ENCODE data around the gene MRM1. TPM values are rescaled to one million over a fixed set of nuclear protein-coding genes. Genes with fewer than 3 reads are reported as not detected.

Gene MRM1
- total RNA-seq, 2 donors from 2014 or later: 6.2 to 26.5 TPM

DNA sequence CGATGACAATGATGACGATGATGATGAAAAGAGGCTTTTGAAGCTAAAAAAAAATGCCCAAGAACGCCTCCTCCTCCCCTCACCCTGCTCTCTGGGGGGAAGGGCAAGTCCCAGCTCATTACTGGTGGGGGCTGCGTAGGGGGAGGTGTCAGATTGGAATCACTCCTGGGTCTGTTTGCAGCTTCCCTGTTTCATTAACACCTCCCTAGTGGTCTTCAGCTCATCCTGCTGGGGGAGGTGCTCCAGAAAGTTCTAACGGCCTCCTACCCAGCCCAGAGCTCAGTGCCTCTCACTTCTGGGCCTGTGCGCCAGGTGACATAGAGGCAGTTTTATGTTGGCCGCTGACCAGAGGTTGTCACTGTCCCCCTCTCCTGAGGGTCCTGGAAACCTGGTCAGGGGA, 12.7 kb downstream of the MRM1 start:
- DNase-seq: no peak
- Histone ChIP-seq H3K9ac (ENCODE audit: low read depth in 2 of 2, low read length in 2 of 2) (no peak overlapping the region), H3K4me3 (no peak overlapping the region), H3K9me3 (no peaks in the 10 kb centered on the region), H3K27me3 (no peaks in the 10 kb centered on the region), H3K4me1 (peaks cover under 1% of the 10 kb centered on the region), H3K36me3 (no peaks in the 10 kb centered on the region), H3K27ac (no peak overlapping the region)
- intact Hi-C loops (cut with DNase I): no loop called here
- no peak for TF ChIP-seq CTCF (IDR thresholded peaks at IDR 0.05)

DNA sequence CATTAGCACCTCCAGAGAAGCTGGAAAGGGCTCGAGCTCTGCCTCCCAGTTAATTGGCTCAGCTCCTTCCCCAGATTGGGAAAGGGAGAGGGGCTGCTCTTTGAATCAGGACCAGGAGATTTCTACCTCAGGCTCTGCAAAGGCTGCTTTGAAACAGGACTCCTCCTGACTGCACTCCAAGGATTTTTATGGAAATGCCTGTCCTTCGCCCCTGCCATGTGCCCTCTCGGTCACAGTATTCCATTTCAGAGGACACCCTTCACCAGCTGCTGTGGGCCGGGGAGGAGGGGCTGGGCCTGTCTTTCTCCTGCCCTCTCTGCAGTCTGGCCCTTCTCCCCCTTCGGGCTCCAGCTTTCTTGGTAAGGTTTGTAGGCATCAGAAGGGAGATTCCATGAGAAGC, 13.6 kb downstream of the MRM1 start:
- H3K4me3 ChIP-seq: no peak overlapping the region
- H3K27ac ChIP-seq: no peak overlapping the region
- TF ChIP-seq CTCF (IDR thresholded peaks at IDR 0.05): no peak
- H3K4me1 ChIP-seq: no peaks in the 10 kb centered on the region
- no peak overlapping the region for H3K9ac ChIP-seq (ENCODE audit: low read depth in 2 of 2, low read length in 2 of 2)
- no peaks in the 10 kb centered on the region for H3K36me3 ChIP-seq
- H3K9me3 ChIP-seq: no peaks in the 10 kb centered on the region
- H3K27me3 ChIP-seq: no peaks in the 10 kb centered on the region
- intact Hi-C loops (cut with DNase I): no loop called here
- DNase-seq: no peak

DNA sequence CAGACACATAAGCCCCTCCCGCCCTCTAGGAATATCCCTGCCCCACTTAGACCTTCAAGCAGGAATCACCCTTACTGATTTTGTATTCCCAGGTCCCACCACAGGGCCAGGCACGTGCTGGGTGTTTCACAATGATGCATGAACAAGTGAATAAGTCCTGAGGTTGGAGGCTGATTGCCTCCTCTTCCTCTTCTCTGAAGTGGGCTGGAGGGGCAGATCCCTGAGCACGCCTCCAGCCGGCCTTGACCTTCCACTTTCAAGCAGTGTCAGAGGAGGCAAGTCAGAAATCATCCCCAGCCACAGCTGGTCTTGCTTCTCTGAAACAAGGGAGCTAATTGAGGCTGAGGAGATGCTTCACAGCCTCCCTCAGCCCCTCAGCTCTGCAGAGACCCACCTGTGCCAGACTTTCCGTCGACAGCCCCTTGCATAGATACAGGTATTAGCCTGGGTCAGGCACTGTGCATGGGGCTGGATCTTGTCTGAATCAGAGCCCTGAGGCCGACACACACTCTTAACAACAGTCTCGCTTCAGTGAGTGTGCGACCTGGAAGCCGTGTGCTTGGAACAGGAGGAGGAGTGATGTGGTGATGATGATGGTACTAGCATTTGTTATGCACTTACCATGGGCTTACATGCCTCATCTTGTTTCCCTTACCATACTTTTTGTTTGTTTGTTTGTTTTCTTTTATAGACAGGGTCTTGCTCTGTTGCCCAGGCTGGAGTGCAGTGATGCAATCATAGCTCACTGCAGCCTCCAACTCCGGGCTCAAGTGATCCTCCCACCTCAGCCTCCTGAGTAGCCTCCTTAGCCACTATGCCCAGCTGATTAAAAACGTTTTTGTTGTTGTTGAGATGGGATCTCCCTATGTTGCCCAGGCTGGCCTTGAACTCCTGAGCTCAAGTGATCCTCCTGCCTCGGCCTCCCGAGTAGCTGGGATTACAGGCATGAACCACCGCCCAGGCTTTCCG, 15.0 kb downstream of the MRM1 start:
- no peaks in the 10 kb centered on the region for H3K4me1 ChIP-seq
- H3K4me3 ChIP-seq: no peak overlapping the region
- H3K9me3 ChIP-seq: no peaks in the 10 kb centered on the region
- no peak for TF ChIP-seq CTCF (IDR thresholded peaks at IDR 0.05)
- H3K27ac ChIP-seq: no peak overlapping the region
- H3K36me3 ChIP-seq: no peaks in the 10 kb centered on the region
- no peak for DNase-seq
- H3K27me3 ChIP-seq: no peaks in the 10 kb centered on the region
- H3K9ac ChIP-seq (ENCODE audit: low read depth in 2 of 2, low read length in 2 of 2): no peak overlapping the region
- intact Hi-C loops (cut with DNase I): no loop called here

DNA sequence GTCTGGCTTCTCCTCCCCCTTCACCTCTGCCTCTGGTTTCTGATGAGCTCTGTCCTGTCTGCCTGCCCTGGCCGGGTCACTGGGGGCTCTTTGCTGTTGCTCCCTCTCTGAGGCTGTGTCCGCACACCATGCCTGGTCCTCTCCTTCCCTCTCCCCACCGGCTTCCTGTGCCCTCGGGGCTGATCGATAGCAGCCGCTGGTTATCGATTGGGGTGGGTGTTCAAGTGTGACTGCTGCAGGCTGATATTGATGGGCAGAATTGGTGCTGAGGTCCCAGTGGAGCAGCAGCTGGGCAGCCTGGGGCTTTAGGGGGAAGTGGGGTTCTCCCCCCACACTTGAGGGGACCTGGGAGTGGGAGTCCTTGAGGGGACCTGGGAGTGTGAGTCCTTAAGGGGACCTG, 16.4 kb downstream of the MRM1 start:
- no peaks in the 10 kb centered on the region for H3K36me3 ChIP-seq
- no peak overlapping the region for H3K4me3 ChIP-seq
- TF ChIP-seq CTCF (IDR thresholded peaks at IDR 0.05): no peak
- no peak overlapping the region for H3K9ac ChIP-seq (ENCODE audit: low read depth in 2 of 2, low read length in 2 of 2)
- H3K9me3 ChIP-seq: no peaks in the 10 kb centered on the region
- no peak overlapping the region for H3K27ac ChIP-seq
- no peak for DNase-seq
- no peaks in the 10 kb centered on the region for H3K4me1 ChIP-seq
- intact Hi-C loops (cut with DNase I): no loop called here
- no peaks in the 10 kb centered on the region for H3K27me3 ChIP-seq

DNA sequence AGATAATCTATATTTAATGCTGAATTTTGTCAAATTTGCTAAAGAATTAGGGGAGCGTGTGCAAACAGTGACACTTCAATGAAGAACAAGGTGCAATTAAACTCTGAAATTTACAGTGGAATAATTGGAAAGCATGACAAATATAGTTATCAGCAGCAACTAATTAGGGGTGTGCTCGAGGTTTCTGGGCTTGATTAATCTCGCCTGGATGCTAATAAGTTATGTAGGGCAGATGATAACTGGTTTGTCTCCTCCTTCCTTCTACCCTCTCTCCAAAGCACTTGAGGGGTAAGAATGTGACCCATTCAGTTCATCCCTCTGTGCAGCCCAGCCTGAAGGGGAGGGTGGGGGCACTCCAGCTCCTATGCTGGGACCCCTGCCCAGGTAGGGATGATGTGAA, 21.9 kb downstream of the MRM1 start:
- no peak for DNase-seq
- H3K4me1 ChIP-seq: no peaks in the 10 kb centered on the region
- no peak overlapping the region for H3K4me3 ChIP-seq
- intact Hi-C loops (cut with DNase I): no loop called here
- TF ChIP-seq CTCF (IDR thresholded peaks at IDR 0.05): no peak
- no peak overlapping the region for H3K27ac ChIP-seq
- no peaks in the 10 kb centered on the region for H3K36me3 ChIP-seq
- H3K27me3 ChIP-seq: no peaks in the 10 kb centered on the region
- H3K9ac ChIP-seq (ENCODE audit: low read depth in 2 of 2, low read length in 2 of 2): no peak overlapping the region
- H3K9me3 ChIP-seq: no peaks in the 10 kb centered on the region

Data from colonic mucosa (tissue), 4 donors.